Neural progenitor cell (in vitro differentiated cells): ENCODE data around the gene LRCOL1. TPM values are rescaled to one million over a fixed set of nuclear protein-coding genes. Genes with fewer than 3 reads are reported as not detected.

ENCODE experiments used
- DNase-seq: peaks from one replicate; pipeline ENCODE4 v3.0.0-alpha.2; 2016; ENCODE audit warnings: low spot score
- H2AFZ ChIP-seq: fragments of 200-600 bp; sonication (generic); replicated peaks from 2 replicates; pipeline ENCODE4 v1.6.1; 2016; ENCODE audit warnings: antibody characterized with exemption
- H3F3A ChIP-seq: fragments of 200-600 bp; sonication (generic); 2 replicates; pipeline ENCODE4 v1.6.1; 2016; ENCODE audit warnings: antibody characterized with exemption, low read depth
- H3K27ac ChIP-seq: fragments of 200-600 bp; sonication (generic); 2 replicates; pipeline ENCODE4 v1.5.1; 2016; ENCODE audit warnings: mild to moderate bottlenecking
- H3K27me3 ChIP-seq: fragments of 200-600 bp; sonication (generic); 2 replicates; pipeline ENCODE4 v1.6.1; 2016; ENCODE audit warnings: mild to moderate bottlenecking, moderate library complexity
- H3K36me3 ChIP-seq: fragments of 200-600 bp; sonication (generic); 2 replicates; pipeline ENCODE4 v1.5.1; 2016
- H3K4me1 ChIP-seq: fragments of 200-600 bp; sonication (generic); 2 replicates; pipeline ENCODE4 v1.6.1; 2016; ENCODE audit warnings: mixed run types
- H3K4me2 ChIP-seq: fragments of 200-600 bp; sonication (generic); 2 replicates; pipeline ENCODE4 v1.6.1; 2016
- H3K4me3 ChIP-seq: fragments of 200-600 bp; sonication (generic); 2 replicates; pipeline ENCODE4 v1.5.1; 2016
- H3K79me2 ChIP-seq: fragments of 200-600 bp; sonication (generic); 2 replicates; pipeline ENCODE4 v1.6.1; 2016; ENCODE audit warnings: low read depth
- H3K9ac ChIP-seq: fragments of 200-600 bp; sonication (generic); 2 replicates; pipeline ENCODE4 v1.6.1; 2016
- H3K9me3 ChIP-seq: fragments of 200-600 bp; sonication (generic); 2 replicates; pipeline ENCODE4 v1.5.1; 2016; ENCODE audit warnings: low read depth
- H4K20me1 ChIP-seq: fragments of 200-600 bp; sonication (generic); 2 replicates; pipeline ENCODE4 v1.6.1; 2016; ENCODE audit warnings: low read depth
- H3K27ac Mint-ChIP-seq: 3 replicates; pipeline ENCODE4 v1.8.0; 2021; ENCODE audit warnings: mixed read lengths
- H3K27me3 Mint-ChIP-seq: 2 replicates; pipeline ENCODE4 v1.8.0; 2022; ENCODE audit warnings: low read depth, mild to moderate bottlenecking, inconsistent platforms, moderate library complexity, mixed read lengths; ENCODE audit not compliant: insufficient read depth
- H3K36me3 Mint-ChIP-seq: 3 replicates; pipeline ENCODE4 v1.8.0; 2021; ENCODE audit warnings: mixed read lengths
- H3K4me1 Mint-ChIP-seq: 3 replicates; pipeline ENCODE4 v1.8.0; 2021; ENCODE audit warnings: mixed read lengths
- H3K4me3 Mint-ChIP-seq: 3 replicates; pipeline ENCODE4 v1.8.0; 2021; ENCODE audit warnings: mild to moderate bottlenecking, moderate library complexity, mixed read lengths
- H3K9me3 Mint-ChIP-seq: 3 replicates; pipeline ENCODE4 v1.8.0; 2020; ENCODE audit warnings: mixed read lengths
- EZH2 ChIP-seq: fragments of 200-600 bp; sonication (generic); IDR thresholded peaks from 2 replicates; pipeline ENCODE4 v1.6.1; 2017; ENCODE audit warnings: antibody characterized with exemption, mild to moderate bottlenecking, moderate library complexity
- EZH2phosphoT487 ChIP-seq: fragments of 200-600 bp; sonication (generic); IDR thresholded peaks from 2 replicates; pipeline ENCODE4 v1.6.1; 2017; ENCODE audit warnings: antibody characterized with exemption
- total RNA-seq: library from RNA; depleted of rRNA; stranded (reverse); fragments of >200 nt; gene quantifications from 2 replicates; pipeline ENCODE4 v1.2.3, GENCODE V29; 2015; ENCODE audit warnings: low replicate concordance
- TF ChIP-seq, protein P1 (sequence below): fragments of 200-600 bp; sonication (generic); IDR thresholded peaks from 2 replicates; pipeline ENCODE4 v1.5.1; 2017; ENCODE audit warnings: antibody characterized with exemption, mild to moderate bottlenecking

The LRCOL1 gene
- total RNA-seq, 1 donor from 2014 or later, result not detected

DNA sequence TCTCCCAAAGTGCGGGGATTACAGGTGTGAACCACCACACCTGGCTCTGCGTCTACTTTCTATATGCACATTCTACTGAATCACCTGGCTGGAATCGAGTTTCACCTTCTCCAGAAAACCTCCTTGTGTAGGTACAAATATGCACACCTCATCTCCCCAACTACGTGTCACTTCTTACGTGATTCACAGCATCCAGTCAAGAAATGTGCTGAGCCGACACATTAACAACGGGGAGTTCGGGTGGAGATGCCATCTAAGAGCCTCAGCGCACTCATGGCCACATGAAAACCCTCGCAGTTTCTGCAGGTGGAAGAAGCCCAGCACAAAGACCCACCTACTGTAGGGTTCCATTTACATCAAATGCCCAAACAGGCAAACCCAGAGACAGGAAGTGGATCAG is 37.5 kb upstream of the LRCOL1 start:
- no peak for DNase-seq
- Histone ChIP-seq H3K4me2 (no peak overlapping the region), H4K20me1 (peaks cover 6% of the 10 kb centered on the region), H3K9me3 (no peaks in the 10 kb centered on the region), H3K27me3 (no peaks in the 10 kb centered on the region), H3F3A (no peaks in the 10 kb centered on the region), H3K9ac (no peak overlapping the region), H3K4me1 (no peaks in the 10 kb centered on the region), H3K27ac (no peak overlapping the region), H2AFZ (no peak overlapping the region), H3K79me2 (no peaks in the 10 kb centered on the region), H3K36me3 (no peaks in the 10 kb centered on the region), H3K4me3 (no peak overlapping the region)
- TF ChIP-seq, protein P1, sequence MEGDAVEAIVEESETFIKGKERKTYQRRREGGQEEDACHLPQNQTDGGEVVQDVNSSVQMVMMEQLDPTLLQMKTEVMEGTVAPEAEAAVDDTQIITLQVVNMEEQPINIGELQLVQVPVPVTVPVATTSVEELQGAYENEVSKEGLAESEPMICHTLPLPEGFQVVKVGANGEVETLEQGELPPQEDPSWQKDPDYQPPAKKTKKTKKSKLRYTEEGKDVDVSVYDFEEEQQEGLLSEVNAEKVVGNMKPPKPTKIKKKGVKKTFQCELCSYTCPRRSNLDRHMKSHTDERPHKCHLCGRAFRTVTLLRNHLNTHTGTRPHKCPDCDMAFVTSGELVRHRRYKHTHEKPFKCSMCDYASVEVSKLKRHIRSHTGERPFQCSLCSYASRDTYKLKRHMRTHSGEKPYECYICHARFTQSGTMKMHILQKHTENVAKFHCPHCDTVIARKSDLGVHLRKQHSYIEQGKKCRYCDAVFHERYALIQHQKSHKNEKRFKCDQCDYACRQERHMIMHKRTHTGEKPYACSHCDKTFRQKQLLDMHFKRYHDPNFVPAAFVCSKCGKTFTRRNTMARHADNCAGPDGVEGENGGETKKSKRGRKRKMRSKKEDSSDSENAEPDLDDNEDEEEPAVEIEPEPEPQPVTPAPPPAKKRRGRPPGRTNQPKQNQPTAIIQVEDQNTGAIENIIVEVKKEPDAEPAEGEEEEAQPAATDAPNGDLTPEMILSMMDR, result no peak
- TF ChIP-seq EZH2phosphoT487 (no peak), EZH2 (no peak)
- no peaks in the 10 kb centered on the region for H3K4me1 Mint-ChIP-seq
- no peak overlapping the region for H3K27ac Mint-ChIP-seq
- peaks cover 6% of the 10 kb centered on the region for H3K27me3 Mint-ChIP-seq
- H3K4me3 Mint-ChIP-seq, result no peak overlapping the region
- no peaks in the 10 kb centered on the region for H3K9me3 Mint-ChIP-seq
- H3K36me3 Mint-ChIP-seq, result peaks cover 39% of the 10 kb centered on the region

DNA sequence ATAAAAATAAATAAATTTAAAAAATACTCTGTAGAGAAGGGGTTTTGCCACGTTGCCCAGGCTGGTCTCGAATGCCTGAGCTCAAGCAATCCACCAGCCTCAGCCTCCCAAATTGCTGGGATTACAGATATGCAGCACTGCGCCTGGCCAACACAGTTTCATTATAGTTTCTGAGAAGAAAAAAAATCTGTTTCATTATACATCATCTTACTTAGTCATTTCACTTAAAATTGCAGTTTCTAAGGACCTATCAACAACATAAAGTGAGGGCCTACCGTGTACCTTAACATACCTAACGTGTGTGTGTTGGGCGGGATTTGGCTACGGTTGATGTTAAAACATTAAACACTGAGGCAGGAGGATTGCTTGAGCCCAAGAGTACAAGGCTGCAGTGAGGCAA is 36.5 kb upstream of the LRCOL1 start:
- H3K36me3 Mint-ChIP-seq, result peaks cover 34% of the 10 kb centered on the region
- no peak for TF ChIP-seq EZH2phosphoT487
- TF ChIP-seq, protein P1, result no peak
- no peak for TF ChIP-seq EZH2
- no peak overlapping the region for H3K4me3 Mint-ChIP-seq
- Histone ChIP-seq H3K79me2 (no peaks in the 10 kb centered on the region), H3K27me3 (no peaks in the 10 kb centered on the region), H3K4me2 (no peak overlapping the region), H3K9me3 (no peaks in the 10 kb centered on the region), H4K20me1 (peaks cover 12% of the 10 kb centered on the region), H2AFZ (no peak overlapping the region), H3K27ac (no peak overlapping the region), H3K4me1 (no peaks in the 10 kb centered on the region), H3K9ac (no peak overlapping the region), H3K4me3 (no peak overlapping the region), H3F3A (no peaks in the 10 kb centered on the region), H3K36me3 (no peaks in the 10 kb centered on the region)
- H3K9me3 Mint-ChIP-seq, result no peaks in the 10 kb centered on the region
- no peak overlapping the region for H3K27ac Mint-ChIP-seq
- H3K4me1 Mint-ChIP-seq, result no peaks in the 10 kb centered on the region
- DNase-seq, result no peak
- peaks cover 6% of the 10 kb centered on the region for H3K27me3 Mint-ChIP-seq

DNA sequence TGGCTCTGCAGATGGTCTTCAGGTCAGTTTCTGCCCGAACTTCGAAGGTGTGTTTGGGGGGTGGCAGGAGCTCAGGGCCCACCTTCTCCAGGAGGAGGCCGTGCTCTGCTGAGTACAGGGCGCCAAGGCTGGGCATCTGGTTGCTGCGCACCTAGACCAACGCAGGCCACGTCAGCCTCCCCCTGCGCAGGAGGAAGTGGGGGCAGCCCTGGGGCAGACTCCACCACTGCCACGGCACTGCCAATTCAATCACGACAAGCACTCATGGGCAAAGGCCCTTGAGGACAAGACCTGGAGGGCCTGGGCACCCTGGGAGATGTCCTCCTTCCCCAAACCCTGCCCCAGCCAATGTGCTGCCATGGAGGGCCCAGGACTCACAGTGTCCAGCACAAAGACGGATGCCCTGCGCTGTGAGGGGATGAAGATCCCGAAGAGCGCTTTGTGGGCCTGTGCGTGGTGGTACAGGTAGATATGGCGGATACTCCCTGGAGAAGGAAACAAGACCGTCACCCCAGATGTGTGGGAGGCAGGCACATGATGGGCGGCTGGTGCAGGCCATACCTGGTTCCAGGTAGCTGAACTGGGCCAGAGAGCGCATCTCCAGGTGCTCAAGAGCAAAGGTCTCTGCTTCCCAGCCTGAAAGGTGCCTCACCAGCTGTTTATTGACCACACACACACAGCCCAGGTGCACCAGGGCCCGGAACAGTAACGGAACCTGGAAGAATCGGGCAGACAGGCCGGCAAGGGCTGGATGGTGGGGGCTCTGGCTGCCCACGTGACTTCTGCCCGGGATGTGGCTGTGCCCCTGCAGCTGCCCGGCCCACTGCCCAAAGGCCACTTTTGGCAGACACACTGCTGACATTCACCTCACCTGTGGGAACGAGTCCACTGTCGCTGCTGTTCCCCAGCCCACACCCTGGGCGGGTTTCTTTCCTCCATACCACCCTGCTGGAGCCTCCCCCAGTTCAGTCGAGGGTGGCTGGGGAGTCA is 32.8 kb upstream of the LRCOL1 start:
- Histone ChIP-seq H3K27ac (no peak overlapping the region), H2AFZ (no peak overlapping the region), H3K79me2 (no peaks in the 10 kb centered on the region), H3F3A (peaks cover 14% of the 10 kb centered on the region), H3K9ac (no peak overlapping the region), H3K4me1 (no peaks in the 10 kb centered on the region), H3K9me3 (no peaks in the 10 kb centered on the region), H3K27me3 (no peaks in the 10 kb centered on the region), H3K4me2 (no peak overlapping the region), H3K36me3 (no peaks in the 10 kb centered on the region), H4K20me1 (peaks cover 13% of the 10 kb centered on the region), H3K4me3 (no peak overlapping the region)
- Mint-ChIP-seq H3K27ac (no peak overlapping the region), H3K36me3 (peaks cover 38% of the 10 kb centered on the region), H3K4me3 (no peak overlapping the region), H3K27me3 (peaks cover 7% of the 10 kb centered on the region), H3K4me1 (no peaks in the 10 kb centered on the region), H3K9me3 (no peaks in the 10 kb centered on the region)
- TF ChIP-seq EZH2phosphoT487 (no peak), EZH2 (no peak)
- TF ChIP-seq, protein P1, result no peak
- DNase-seq, result no peak
